CD4-positive, alpha-beta memory T cell (primary cell): ENCODE results near the gene SUPT20HL1. TPM values are rescaled to one million over a fixed set of nuclear protein-coding genes. Genes with fewer than 3 reads are reported as not detected.
"Not testable (repeated sequence)": the region's sequence is repeated elsewhere in the genome, so short reads cannot be mapped to it uniquely, and the experiment has no call there.

ENCODE experiments used
- CTCF ChIA-PET: fragments of 350-600 bp; sonication (Branson Sonifier 250); formaldehyde crosslinking; loops from one replicate; lab custom pipeline; 2021; ENCODE audit warnings: inconsistent platforms; ENCODE audit not compliant: partially characterized antibody; lab: Charles Lee
- POLR2A ChIA-PET: fragments of 350-600 bp; sonication (Branson Sonifier 250); formaldehyde crosslinking; loops from one replicate; lab custom pipeline; 2021; ENCODE audit not compliant: partially characterized antibody; lab: Charles Lee
- DNase-seq, 5 donors: peaks; one replicate each; pipeline versions ENCODE4 v3.0.0 to v3.0.0-alpha.2; 2020 to 2022; ENCODE audit warnings: mixed read lengths in 1 of 5
- H3K27ac ChIP-seq: one replicate; pipeline ENCODE4 v1.7.0; 2013; ENCODE audit warnings: low read depth, low read length
- H3K27me3 ChIP-seq: 2 replicates; pipeline ENCODE4 v1.7.0; 2013; ENCODE audit warnings: mild to moderate bottlenecking, low read length, moderate library complexity; ENCODE audit not compliant: insufficient read depth
- H3K36me3 ChIP-seq: 2 replicates; pipeline ENCODE4 v1.7.0; 2013; ENCODE audit warnings: mild to moderate bottlenecking, low read length, moderate library complexity; ENCODE audit not compliant: insufficient read depth
- H3K4me1 ChIP-seq: 2 replicates; pipeline ENCODE4 v1.7.0; 2013; ENCODE audit warnings: mild to moderate bottlenecking, low read length, moderate library complexity; ENCODE audit not compliant: insufficient read depth
- H3K4me3 ChIP-seq, 2 donors: one replicate each; pipeline ENCODE4 v1.7.0; 2013; ENCODE audit warnings: low read length in 2 of 2, mild to moderate bottlenecking in 1 of 2
- H3K9me3 ChIP-seq, 2 donors: one replicate each; pipeline ENCODE4 v1.7.0; 2013; ENCODE audit warnings: low read length in 2 of 2, control low read depth in 1 of 2; ENCODE audit not compliant: control insufficient read depth in 1 of 2
- H3K27ac Mint-ChIP-seq, 7 donors: one replicate each; pipeline ENCODE4 v1.8.0; 2020 to 2021; ENCODE audit warnings: mixed read lengths in 7 of 7, mild to moderate bottlenecking in 6 of 7, inconsistent platforms in 3 of 7, moderate library complexity in 3 of 7
- H3K27me3 Mint-ChIP-seq, 2 donors: one replicate each; pipeline ENCODE4 v1.8.0; 2020 to 2021; ENCODE audit warnings: mixed read lengths in 2 of 2
- H3K36me3 Mint-ChIP-seq, 2 donors: one replicate each; pipeline ENCODE4 v1.8.0; 2020 to 2021; ENCODE audit warnings: mixed read lengths in 2 of 2, inconsistent platforms in 1 of 2, mild to moderate bottlenecking in 1 of 2
- H3K4me1 Mint-ChIP-seq, 4 donors: one replicate each; pipeline ENCODE4 v1.8.0; 2020 to 2021; ENCODE audit warnings: mixed read lengths in 4 of 4, mild to moderate bottlenecking in 1 of 4
- H3K4me3 Mint-ChIP-seq, 8 donors: one replicate each; pipeline ENCODE4 v1.8.0; 2020 to 2021; ENCODE audit warnings: mixed read lengths in 8 of 8, mild to moderate bottlenecking in 7 of 8, moderate library complexity in 6 of 8, inconsistent platforms in 3 of 8
- H3K9me3 Mint-ChIP-seq, 8 donors: one replicate each; pipeline ENCODE4 v1.8.0; 2020 to 2021; ENCODE audit warnings: mixed read lengths in 8 of 8, mild to moderate bottlenecking in 5 of 8, inconsistent platforms in 3 of 8, moderate library complexity in 1 of 8
- intact Hi-C: fragments of 100-400 bp; cut with micrococcal nuclease; formaldehyde crosslinking; loops from one replicate; pipeline ENCODE4 v1.15.1; 2023
- polyA plus RNA-seq, 2 donors: library from polyadenylated mRNA; unstranded; fragments of 300-500 nt; fragmentation: Illumina TruSeq; gene quantifications; one replicate each; pipeline ENCODE4 v1.2.3, GENCODE V29; 2021
- total RNA-seq, 2 experiments: library from RNA; stranded (reverse); gene quantifications; one replicate each; pipeline ENCODE4 v1.2.3, GENCODE V29; 2021

The SUPT20HL1 gene
- total and polyA plus RNA-seq, 4 experiments from 2014 or later, result not detected

GRCh38 chrX:24380262-24381187, 20.1 kb downstream of the SUPT20HL1 start:
- no peak overlapping the region for H3K27ac Mint-ChIP-seq

GRCh38 chrX:24382315-24382714, 21.9 kb downstream of the SUPT20HL1 start:
- H3K27ac Mint-ChIP-seq, H3K9me3 ChIP-seq, intact Hi-C loops, H3K4me3 ChIP-seq, H3K36me3 ChIP-seq, H3K4me3 Mint-ChIP-seq, H3K4me1 Mint-ChIP-seq, H3K36me3 Mint-ChIP-seq, H3K27me3 ChIP-seq, DNase-seq, H3K4me1 ChIP-seq, H3K27ac ChIP-seq, H3K9me3 Mint-ChIP-seq, POLR2A ChIA-PET, H3K27me3 Mint-ChIP-seq: not testable (repeated sequence)
- CTCF ChIA-PET, result interaction anchor here (3.1 kb wide), 1 partner anchor 11 kb away, joined by 15 read pairs; no protein-coding TSS in a partner anchor

More at GRCh38 chrX:24380262-24381187, 20.1 kb downstream of the SUPT20HL1 start:
- H3K36me3 ChIP-seq, result no peaks in the 10 kb centered on the region
- no peak overlapping the region for H3K27ac ChIP-seq
- peaks cover 0 to 2% of the 10 kb centered on the region in 2 donors for H3K27me3 Mint-ChIP-seq
- H3K9me3 Mint-ChIP-seq, result no peaks in the 10 kb centered on the region
- H3K36me3 Mint-ChIP-seq, result no peaks in the 10 kb centered on the region
- no peaks in the 10 kb centered on the region for H3K4me1 ChIP-seq
- intact Hi-C loops, result no loop called here
- no peaks in the 10 kb centered on the region for H3K27me3 ChIP-seq
- CTCF ChIA-PET, result interaction anchor here (3.1 kb wide), 1 partner anchor 9 kb away, joined by 15 read pairs; no protein-coding TSS in a partner anchor
- H3K4me1 Mint-ChIP-seq, result no peaks in the 10 kb centered on the region
- H3K9me3 ChIP-seq, result no peaks in the 10 kb centered on the region
- no peak overlapping the region for H3K4me3 Mint-ChIP-seq
- H3K4me3 ChIP-seq, result no peak overlapping the region
- POLR2A ChIA-PET, result no interaction called here
- no peak for DNase-seq

- Histone ChIP-seq H3K4me3 (no peak overlapping the region), H3K27me3 (no peaks in the 10 kb centered on the region), H3K36me3 (no peaks in the 10 kb centered on the region), H3K27ac (no peak overlapping the region), H3K9me3 (no peaks in the 10 kb centered on the region), H3K4me1 (no peaks in the 10 kb centered on the region)
- CTCF ChIA-PET, result interaction anchor here (1.5 to 1.7 kb wide), 4 partner anchors 8 to 118 kb away, joined by 3 to 14 read pairs (median 6); no protein-coding TSS in a partner anchor
- intact Hi-C loops, result no loop called here
- POLR2A ChIA-PET, result no interaction called here
- Mint-ChIP-seq H3K4me1 (no peaks in the 10 kb centered on the region), H3K4me3 (no peak overlapping the region), H3K27me3 (peaks cover 5 to 13% of the 10 kb centered on the region in 2 donors), H3K36me3 (no peaks in the 10 kb centered on the region), H3K9me3 (no peaks in the 10 kb centered on the region), H3K27ac (no peak overlapping the region)
- DNase-seq, result no peak
Observed at GRCh38 chrX:24387724-24388123, 27.3 kb downstream of the SUPT20HL1 start.

GRCh38 chrX:24391389-24391788, 30.9 kb downstream of the SUPT20HL1 start:
- H3K9me3 Mint-ChIP-seq, result no peaks in the 10 kb centered on the region
- Histone ChIP-seq H3K27ac (no peak overlapping the region), H3K27me3 (no peaks in the 10 kb centered on the region), H3K36me3 (no peaks in the 10 kb centered on the region), H3K4me3 (no peak overlapping the region), H3K4me1 (no peaks in the 10 kb centered on the region), H3K9me3 (no peaks in the 10 kb centered on the region)
- POLR2A ChIA-PET, result no interaction called here
- CTCF ChIA-PET, result interaction anchor here (1.7 to 2.7 kb wide), 2 partner anchors 20 to 108 kb away, joined by 5 to 15 read pairs; no protein-coding TSS in a partner anchor
- no peak overlapping the region for H3K27ac Mint-ChIP-seq
- peaks cover 5 to 11% of the 10 kb centered on the region in 2 donors for H3K27me3 Mint-ChIP-seq
- no peaks in the 10 kb centered on the region for H3K36me3 Mint-ChIP-seq
- H3K4me1 Mint-ChIP-seq, result peaks cover 0 to 6% (median 2%) of the 10 kb centered on the region in 4 donors
- no peak overlapping the region for H3K4me3 Mint-ChIP-seq
- DNase-seq, result no peak
- intact Hi-C loops, result no loop called here

DNA sequence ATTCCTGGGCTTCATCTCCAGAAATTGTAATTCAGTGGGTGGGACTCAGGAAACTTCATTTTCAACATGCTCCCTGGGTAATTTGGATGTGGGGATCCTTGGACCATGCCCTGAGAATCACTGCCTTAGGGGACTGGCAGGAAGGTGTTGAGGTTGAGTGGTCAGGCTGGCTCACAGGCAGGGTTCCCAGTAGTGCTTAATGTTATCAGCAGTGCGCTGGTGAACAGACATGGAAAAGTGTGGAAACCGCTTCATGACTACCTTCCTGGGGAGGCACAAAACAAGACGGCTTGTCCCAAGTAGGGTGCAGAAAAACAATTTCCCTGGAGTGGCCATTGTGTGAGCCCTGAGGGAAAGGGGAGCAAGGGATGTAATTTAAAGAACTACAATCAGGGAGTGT, 31.4 kb downstream of the SUPT20HL1 start:
- no peaks in the 10 kb centered on the region for H3K9me3 ChIP-seq
- peaks cover 0 to 6% (median 2%) of the 10 kb centered on the region in 4 donors for H3K4me1 Mint-ChIP-seq
- ChIA-PET POLR2A (no interaction called here), CTCF (interaction anchor here (1.4 to 9.3 kb wide), 4 partner anchors 21 to 170 kb away, joined by 3 to 319 read pairs (median 10); no protein-coding TSS in a partner anchor)
- no peaks in the 10 kb centered on the region for H3K4me1 ChIP-seq
- H3K27ac ChIP-seq, result no peak overlapping the region
- H3K36me3 ChIP-seq, result no peaks in the 10 kb centered on the region
- no peak overlapping the region for H3K4me3 ChIP-seq
- peaks cover 5 to 11% of the 10 kb centered on the region in 2 donors for H3K27me3 Mint-ChIP-seq
- H3K9me3 Mint-ChIP-seq, result no peaks in the 10 kb centered on the region
- no peak for DNase-seq
- H3K36me3 Mint-ChIP-seq, result no peaks in the 10 kb centered on the region
- no peaks in the 10 kb centered on the region for H3K27me3 ChIP-seq
- peak overlapping the region in 1 of 7 donors; percentile 39 for H3K27ac Mint-ChIP-seq
- H3K4me3 Mint-ChIP-seq, result no peak overlapping the region
- intact Hi-C loops, result no loop called here

DNA sequence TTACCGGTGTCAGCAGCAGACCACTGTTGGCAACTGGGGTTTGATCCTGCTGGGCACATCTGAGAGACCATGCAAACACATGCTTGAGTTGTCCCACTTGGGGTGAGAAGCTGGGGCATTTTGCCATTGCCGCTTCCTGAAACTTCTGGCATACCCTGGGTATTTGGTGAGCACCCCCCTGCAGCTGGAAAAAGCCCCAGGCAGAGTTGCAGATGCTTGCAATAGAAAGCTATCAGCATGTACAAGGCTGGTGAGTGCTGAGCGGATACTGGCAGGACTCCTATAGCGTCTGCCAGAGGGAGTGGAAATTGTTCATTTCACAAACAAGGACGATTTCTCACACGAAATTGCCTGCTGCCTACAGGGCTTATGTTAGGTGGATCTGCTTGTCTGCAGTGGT, 32.3 kb downstream of the SUPT20HL1 start:
- peaks cover 5 to 11% of the 10 kb centered on the region in 2 donors for H3K27me3 Mint-ChIP-seq
- H3K36me3 Mint-ChIP-seq, result no peaks in the 10 kb centered on the region
- CTCF ChIA-PET, result interaction anchor here (1.4 to 9.3 kb wide), 4 partner anchors 21 to 169 kb away, joined by 3 to 319 read pairs (median 6); no protein-coding TSS in a partner anchor
- POLR2A ChIA-PET, result no interaction called here
- H3K4me1 Mint-ChIP-seq, result peaks cover 0 to 6% (median 2%) of the 10 kb centered on the region in 4 donors
- no peak overlapping the region for H3K4me3 ChIP-seq
- no peak overlapping the region for H3K27ac ChIP-seq
- no peaks in the 10 kb centered on the region for H3K27me3 ChIP-seq
- intact Hi-C loops, result no loop called here
- H3K9me3 ChIP-seq, result no peaks in the 10 kb centered on the region
- no peak overlapping the region for H3K4me3 Mint-ChIP-seq
- no peaks in the 10 kb centered on the region for H3K9me3 Mint-ChIP-seq
- no peak overlapping the region for H3K27ac Mint-ChIP-seq
- DNase-seq, result no peak
- no peaks in the 10 kb centered on the region for H3K36me3 ChIP-seq
- no peaks in the 10 kb centered on the region for H3K4me1 ChIP-seq

- CTCF ChIA-PET, result interaction anchor here (0.5 to 9.3 kb wide), 23 partner anchors 8 to 164 kb away, joined by 3 to 319 read pairs (median 5); partner anchors contain the start of gene PDK3
- Histone ChIP-seq H3K27ac (no peak overlapping the region), H3K36me3 (no peaks in the 10 kb centered on the region), H3K27me3 (no peaks in the 10 kb centered on the region), H3K4me1 (no peaks in the 10 kb centered on the region), H3K9me3 (no peaks in the 10 kb centered on the region), H3K4me3 (no peak overlapping the region)
- POLR2A ChIA-PET, result interaction anchor here (0.9 to 2.7 kb wide), 4 partner anchors 70 to 102 kb away, joined by 4 to 24 read pairs (median 5); partner anchors contain the start of gene PDK3
- Mint-ChIP-seq H3K4me1 (peaks cover 0 to 6% (median 2%) of the 10 kb centered on the region in 4 donors), H3K4me3 (no peak overlapping the region), H3K36me3 (no peaks in the 10 kb centered on the region), H3K27me3 (peaks cover 5 to 7% of the 10 kb centered on the region in 2 donors), H3K27ac (peak overlapping the region in 1 of 7 donors; percentile 51), H3K9me3 (no peaks in the 10 kb centered on the region)
- intact Hi-C loops, result loop anchor here (1.0 kb wide), 3 partner anchors 70 to 104 kb away; partner anchors contain the start of gene PDK3
- DNase-seq, result peak; percentile 56 to 64 (median 60)
Observed at GRCh38 chrX:24395775-24396174, 35.3 kb downstream of the SUPT20HL1 start.
